Fibroblast of villous mesenchyme (primary cell): ENCODE results near the gene MANSC1. TPM values are rescaled to one million over a fixed set of nuclear protein-coding genes. Genes with fewer than 3 reads are reported as not detected.

Experiments
- DNase-seq: peaks from one replicate; pipeline ENCODE4 v3.0.0-alpha.2; 2010; ENCODE audit warnings: low read depth
- H3K4me3 ChIP-seq: 2 replicates; pipeline ENCODE4 v1.5.1; 2011; ENCODE audit warnings: low read depth, mild to moderate bottlenecking, low read length
- CTCF ChIP-seq: IDR thresholded peaks from 2 replicates; pipeline ENCODE4 v1.5.1; 2012; ENCODE audit warnings: low read depth, mild to moderate bottlenecking, low read length; ENCODE audit not compliant: insufficient read depth
- total RNA-seq: library from RNA; depleted of rRNA; stranded (reverse); fragments of >200 nt; gene quantifications from 2 replicates; pipeline ENCODE4 v1.2.3, GENCODE V29; 2012

Gene MANSC1
- total RNA-seq, 1 donor, result 4.7 TPM

GRCh38 chr12:12392413-12392812 lies 42.4 kb upstream of the MANSC1 start:
- DNase-seq, result peak; percentile 69
- H3K4me3 ChIP-seq, result no peak overlapping the region
- no peak for TF ChIP-seq CTCF

GRCh38 chr12:12387501-12387900 lies 37.5 kb upstream of the MANSC1 start:
- H3K4me3 ChIP-seq, result no peak overlapping the region
- no peak for TF ChIP-seq CTCF
- DNase-seq, result peak; percentile 55

- no peak overlapping the region for H3K4me3 ChIP-seq
- no peak for DNase-seq
- TF ChIP-seq CTCF, result no peak
These were observed 34.7 kb upstream of the MANSC1 start for GRCh38 chr12:12384571-12385340.

GRCh38 chr12:12381982-12382381 lies 31.9 kb upstream of the MANSC1 start:
- no peak for DNase-seq
- TF ChIP-seq CTCF, result no peak
- H3K4me3 ChIP-seq, result no peak overlapping the region

- DNase-seq, result no peak
- no peak overlapping the region for H3K4me3 ChIP-seq
- no peak for TF ChIP-seq CTCF
These were observed 31.0 kb upstream of the MANSC1 start for GRCh38 chr12:12380949-12381593.

- H3K4me3 ChIP-seq, result no peak overlapping the region
- DNase-seq, result no peak
- TF ChIP-seq CTCF, result no peak
These were observed 30.0 kb upstream of the MANSC1 start for GRCh38 chr12:12379831-12380730.
